Thyroid gland (tissue), 4 donors: ENCODE measurements around the gene ACOT13. TPM values are rescaled to one million over a fixed set of nuclear protein-coding genes. Genes with fewer than 3 reads are reported as not detected.
"Not testable (repeated sequence)": the region's sequence is repeated elsewhere in the genome, so short reads cannot be mapped to it uniquely, and the experiment has no call there.

Experiments used
- DNase-seq, 2 donors: peaks; one replicate each; pipeline ENCODE4 v3.0.0-alpha.2; 2019
- H3K27ac ChIP-seq, 3 donors: fragments of 200-600 bp; sonication (generic); 1 replicate in 2 of 3; 2 replicates in 1 of 3; pipeline ENCODE4 v1.5.1; 2016 to 2019; ENCODE audit warnings: mild to moderate bottlenecking in 1 of 3, moderate library complexity in 1 of 3
- H3K27me3 ChIP-seq: fragments of 200-600 bp; sonication (generic); one replicate; pipeline ENCODE4 v1.5.1; 2019
- H3K36me3 ChIP-seq, 2 donors: fragments of 200-600 bp; sonication (generic); one replicate each; pipeline ENCODE4 v1.5.1; 2016 to 2019
- H3K4me1 ChIP-seq, 2 donors: fragments of 200-600 bp; sonication (generic); one replicate each; pipeline ENCODE4 v1.5.1; 2017 to 2019
- H3K4me3 ChIP-seq, 3 donors: fragments of 200-600 bp; sonication (generic); replicated peaks in 1 of 3; 1 replicate in 2 of 3; 2 replicates in 1 of 3; pipeline ENCODE4 v1.5.1; 2016; ENCODE audit warnings: mild to moderate bottlenecking in 1 of 3
- H3K9me3 ChIP-seq: fragments of 200-600 bp; sonication (generic); one replicate; pipeline ENCODE4 v1.5.1; 2017
- POLR2A ChIP-seq, 2 donors: fragments of 450-650 bp; IDR thresholded peaks; one replicate each; pipeline ENCODE4 v1.6.1; 2017; ENCODE audit warnings: antibody characterized with exemption in 2 of 2, mild to moderate bottlenecking in 2 of 2, moderate library complexity in 1 of 2
- WGBS, 2 donors: methylation state at CpG; one replicate each; pipeline ENCODE4 v1.1.5; 2017; 5-methylcytosine and 5-hydroxymethylcytosine counted together
- intact Hi-C: fragments of 100-400 bp; cut with DNase I; formaldehyde crosslinking; loops from one replicate; pipeline ENCODE4 v1.15.1; 2023
- total RNA-seq, 4 donors: library from RNA; depleted of rRNA; stranded (reverse); fragments of >200 nt; gene quantifications; one replicate each; pipeline ENCODE4 v1.2.3, GENCODE V29; 2016
- TF ChIP-seq, protein P1 (sequence below), 6 experiments: fragments of 200-600 bp in 3 of 6; fragments of 450-650 bp in 3 of 6; sonication (generic) in 3 of 6; IDR thresholded peaks; one replicate each; pipeline ENCODE4 v1.5.1; 2016 to 2019; ENCODE audit warnings: antibody characterized with exemption in 6 of 6, mild to moderate bottlenecking in 2 of 6, inconsistent platforms in 1 of 6, moderate library complexity in 1 of 6

Gene ACOT13
- total RNA-seq, 4 donors from 2014 or later = 5.5 to 13.3 (median 8.6) TPM

DNA sequence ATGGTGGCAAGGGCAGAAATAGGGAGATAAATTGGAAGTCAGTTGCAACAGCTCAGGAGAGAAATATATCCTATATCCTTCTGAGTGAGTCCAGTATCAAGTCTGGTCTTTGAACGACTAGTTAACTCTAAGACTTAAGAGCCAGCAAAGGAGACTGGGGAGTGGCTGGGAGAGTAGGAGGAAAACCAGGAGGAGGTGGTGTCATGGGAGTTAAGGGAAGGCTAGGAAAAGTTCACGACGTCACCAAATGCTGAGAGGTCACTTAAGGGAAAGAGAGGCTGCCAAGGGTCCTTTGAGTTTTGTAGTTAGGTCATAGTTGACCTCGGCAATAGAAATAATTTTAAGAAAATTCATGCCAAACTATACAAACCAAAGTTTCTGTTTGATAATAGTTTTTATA, 25.1 kb downstream of the ACOT13 start:
- Histone ChIP-seq H3K36me3 (peaks cover 0 to 4% of the 10 kb centered on the region in 2 donors), H3K27ac (no peak overlapping the region), H3K4me3 (no peak overlapping the region), H3K27me3 (no peaks in the 10 kb centered on the region), H3K4me1 (no peaks in the 10 kb centered on the region), H3K9me3 (no peaks in the 10 kb centered on the region)
- no peak for DNase-seq
- 66 to 70% methylated on average over 4 of the region's 4 CpGs for WGBS, 2 donors
- TF ChIP-seq POLR2A (IDR thresholded peaks at IDR 0.05) = no peak
- TF ChIP-seq, protein P1, sequence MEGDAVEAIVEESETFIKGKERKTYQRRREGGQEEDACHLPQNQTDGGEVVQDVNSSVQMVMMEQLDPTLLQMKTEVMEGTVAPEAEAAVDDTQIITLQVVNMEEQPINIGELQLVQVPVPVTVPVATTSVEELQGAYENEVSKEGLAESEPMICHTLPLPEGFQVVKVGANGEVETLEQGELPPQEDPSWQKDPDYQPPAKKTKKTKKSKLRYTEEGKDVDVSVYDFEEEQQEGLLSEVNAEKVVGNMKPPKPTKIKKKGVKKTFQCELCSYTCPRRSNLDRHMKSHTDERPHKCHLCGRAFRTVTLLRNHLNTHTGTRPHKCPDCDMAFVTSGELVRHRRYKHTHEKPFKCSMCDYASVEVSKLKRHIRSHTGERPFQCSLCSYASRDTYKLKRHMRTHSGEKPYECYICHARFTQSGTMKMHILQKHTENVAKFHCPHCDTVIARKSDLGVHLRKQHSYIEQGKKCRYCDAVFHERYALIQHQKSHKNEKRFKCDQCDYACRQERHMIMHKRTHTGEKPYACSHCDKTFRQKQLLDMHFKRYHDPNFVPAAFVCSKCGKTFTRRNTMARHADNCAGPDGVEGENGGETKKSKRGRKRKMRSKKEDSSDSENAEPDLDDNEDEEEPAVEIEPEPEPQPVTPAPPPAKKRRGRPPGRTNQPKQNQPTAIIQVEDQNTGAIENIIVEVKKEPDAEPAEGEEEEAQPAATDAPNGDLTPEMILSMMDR (IDR thresholded peaks at IDR 0.05) = no peak
- intact Hi-C loops = no loop called here

DNA sequence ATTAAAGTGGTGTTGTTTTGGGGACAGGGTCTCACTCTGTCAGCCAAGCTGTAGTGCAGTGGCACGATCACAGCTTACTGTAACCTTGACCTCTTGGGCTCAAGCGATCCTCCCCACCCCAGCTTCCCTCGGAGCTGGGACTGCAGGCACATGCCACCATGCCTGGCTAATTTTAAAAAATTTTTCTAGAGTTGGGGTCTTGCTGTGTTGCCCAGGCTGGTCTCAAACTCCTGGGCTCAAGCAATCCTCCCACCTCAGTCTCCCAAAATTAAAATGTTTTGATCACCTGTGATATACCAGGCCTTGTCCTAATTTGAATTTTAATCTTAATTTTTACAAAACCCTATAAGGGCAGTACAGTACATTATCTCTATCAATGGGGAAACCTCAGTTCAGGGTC, 25.5 kb downstream of the ACOT13 start:
- Histone ChIP-seq H3K27me3 (no peaks in the 10 kb centered on the region), H3K9me3 (no peaks in the 10 kb centered on the region), H3K4me3 (no peak overlapping the region), H3K36me3 (peaks cover 0 to 4% of the 10 kb centered on the region in 2 donors), H3K4me1 (no peaks in the 10 kb centered on the region), H3K27ac (no peak overlapping the region)
- intact Hi-C loops = no loop called here
- whole genome bisulfite sequencing, 2 donors = 75 to 85% methylated on average over 3 of the region's 3 CpGs
- TF ChIP-seq POLR2A (IDR thresholded peaks at IDR 0.05) = no peak
- TF ChIP-seq, protein P1 (IDR thresholded peaks at IDR 0.05) = no peak
- DNase-seq = no peak

DNA sequence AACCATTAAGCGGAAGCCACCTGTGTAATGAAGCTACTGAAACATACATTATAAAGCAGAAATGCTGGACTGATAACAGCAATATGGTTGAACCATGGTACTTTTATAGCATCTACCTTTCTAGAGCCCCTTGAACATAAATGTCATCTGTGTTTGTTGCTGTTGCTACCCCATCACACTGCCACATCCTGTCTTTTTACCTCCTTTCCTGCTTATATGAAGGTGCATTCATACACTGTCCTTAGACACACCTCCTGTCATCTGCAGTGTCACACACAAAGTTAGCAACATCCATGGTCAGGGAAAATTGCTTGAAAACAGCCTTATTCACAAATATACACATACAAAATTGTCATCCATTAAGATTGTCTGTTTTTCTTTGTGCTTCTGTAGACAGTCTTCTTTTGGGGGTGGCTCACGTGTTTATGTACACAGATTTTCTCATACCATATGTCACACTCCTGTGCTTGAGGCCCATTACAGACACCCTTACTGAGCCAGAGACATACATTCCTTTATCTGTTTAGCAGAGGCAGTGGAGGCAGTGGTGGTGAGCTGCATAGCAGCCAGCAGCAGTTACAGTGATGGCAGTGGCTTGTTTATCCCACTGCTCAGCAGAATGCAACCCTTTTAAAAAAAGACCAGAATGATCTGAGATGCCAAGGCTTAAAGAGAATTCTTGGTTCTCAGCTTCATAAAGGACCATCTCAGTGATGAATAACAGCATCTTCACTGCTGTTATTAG, 26.1 kb downstream of the ACOT13 start:
- no peak for DNase-seq
- 95 to 98% methylated on average over 2 of the region's 2 CpGs for WGBS, 2 donors
- Histone ChIP-seq H3K36me3 (peaks cover 0 to 4% of the 10 kb centered on the region in 2 donors), H3K9me3 (no peaks in the 10 kb centered on the region), H3K27ac (no peak overlapping the region), H3K4me1 (no peaks in the 10 kb centered on the region), H3K27me3 (no peaks in the 10 kb centered on the region), H3K4me3 (no peak overlapping the region)
- no peak for TF ChIP-seq POLR2A (IDR thresholded peaks at IDR 0.05)
- TF ChIP-seq, protein P1 (IDR thresholded peaks at IDR 0.05) = no peak
- intact Hi-C loops = no loop called here

DNA sequence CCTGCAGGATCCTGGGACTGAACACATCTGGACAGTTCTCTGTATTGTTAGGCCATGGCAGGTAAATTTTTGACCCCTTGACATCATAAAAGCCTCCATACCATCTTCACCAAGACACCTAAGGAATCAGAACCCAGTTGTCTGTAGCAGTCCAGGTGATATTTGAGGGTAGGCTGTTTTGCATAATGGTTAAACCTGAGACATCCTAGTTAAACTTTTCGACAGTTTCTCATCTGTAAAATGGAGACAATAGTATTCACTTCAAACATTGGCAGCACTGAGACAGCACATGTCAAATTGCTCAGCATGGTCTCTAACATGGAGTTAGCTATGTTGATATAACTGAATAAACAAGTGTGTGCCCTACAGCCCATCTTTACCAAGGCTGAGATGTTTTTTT, 27.3 kb downstream of the ACOT13 start:
- H3K4me3 ChIP-seq = no peak overlapping the region
- no peaks in the 10 kb centered on the region for H3K27me3 ChIP-seq
- H3K36me3 ChIP-seq = no peaks in the 10 kb centered on the region
- no peaks in the 10 kb centered on the region for H3K4me1 ChIP-seq
- no peaks in the 10 kb centered on the region for H3K9me3 ChIP-seq
- WGBS, 2 donors = 93 to 94% methylated on average over 1 of the region's 1 CpG
- intact Hi-C loops = no loop called here
- TF ChIP-seq POLR2A (IDR thresholded peaks at IDR 0.05) = no peak
- TF ChIP-seq, protein P1 (IDR thresholded peaks at IDR 0.05) = no peak
- H3K27ac ChIP-seq = no peak overlapping the region
- no peak for DNase-seq

DNA sequence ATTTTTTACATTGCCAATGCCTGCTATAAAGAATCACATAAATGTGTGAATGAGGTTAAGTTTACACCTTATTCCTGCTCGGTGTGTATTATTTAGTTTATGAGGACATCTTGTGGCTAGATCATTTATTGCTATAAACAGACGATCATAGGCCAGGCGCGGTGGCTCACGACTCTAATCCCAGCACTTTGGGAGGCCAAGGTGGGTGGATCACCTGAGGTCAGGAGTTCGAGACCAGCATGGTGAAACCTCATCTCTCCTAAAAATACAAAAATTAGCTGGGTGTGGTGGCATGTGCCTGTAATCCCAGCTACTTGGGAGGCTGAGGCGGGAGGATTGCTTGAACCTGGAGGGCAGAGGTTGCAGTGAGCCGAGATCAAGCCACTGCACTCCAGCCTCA, 28.8 kb downstream of the ACOT13 start:
- intact Hi-C loops = loop anchor here (5.0 kb wide), 1 partner anchor 113 kb away; no protein-coding TSS in a partner anchor
- DNase-seq = peak; percentile 13 to 31
- TF ChIP-seq, protein P1 (IDR thresholded peaks at IDR 0.05) = peak in 5 of 6 experiments; percentile 12 to 82 (median 53)

More for the DNA sequence above, 28.8 kb downstream of the ACOT13 start:
- not testable (repeated sequence) for H3K27ac ChIP-seq, H3K4me3 ChIP-seq, H3K4me1 ChIP-seq, H3K36me3 ChIP-seq, H3K27me3 ChIP-seq, H3K9me3 ChIP-seq
- WGBS, 2 donors = 33 to 38% methylated on average over 8 of the region's 8 CpGs
